Keratinocyte (primary cell): ENCODE measurements around the gene SRPK2.

ENCODE experiments used
- CTCF ChIP-seq, 3 experiments: IDR thresholded peaks in 1 of 3; conservative IDR thresholded peaks in 1 of 3; optimal IDR thresholded peaks in 1 of 3; 2 replicates in 2 of 3; 3 replicates in 1 of 3; pipeline versions ENCODE3 to v1.5.1; 2011; ENCODE audit warnings: low read length in 3 of 3, mild to moderate bottlenecking in 3 of 3, moderate library complexity in 2 of 3, control low read depth in 1 of 3, inconsistent platforms in 1 of 3; ENCODE audit not compliant: insufficient read depth in 2 of 3; ENCODE audit errors: extremely low read depth in 1 of 3
- EZH2 ChIP-seq: IDR thresholded peaks from one replicate; pipeline ENCODE4 v1.6.1; 2012; ENCODE audit warnings: inconsistent platforms, mild to moderate bottlenecking, low read length, moderate library complexity

- TF ChIP-seq CTCF (optimal IDR thresholded peaks at IDR 0.05 in 1 of 3, IDR thresholded peaks at IDR 0.05 in 1 of 3, conservative IDR thresholded peaks at IDR 0.05 in 1 of 3; ENCODE audit: extremely low read depth in 1 of 3, insufficient read depth in 2 of 3, low read length in 3 of 3), result no peak
- TF ChIP-seq EZH2, result no peak
These were observed 289.7 kb downstream of the SRPK2 start for GRCh38 chr7:105098863-105099515.
